Stimulated activated CD8-positive, alpha-beta memory T cell treated with anti-CD3 and anti-CD28 coated beads, Interleukin-4, amount 100 ng/mL, for 4 hours (primary cell): ENCODE measurements around the gene HES7.
"Not testable (repeated sequence)": the region's sequence is repeated elsewhere in the genome, so short reads cannot be mapped to it uniquely, and the experiment has no call there.

Experiments
- DNase-seq, 2 donors: peaks; one replicate each; pipeline ENCODE4 v3.0.0-alpha.2; 2020; ENCODE audit warnings: low read depth in 2 of 2, low spot score in 1 of 2

The HES7 gene

GRCh38 chr17:8122924-8123694 is 797 bp downstream of the HES7 start:
- no peak for DNase-seq

- no peak for DNase-seq
Observed at GRCh38 chr17:8122422-8122923, 1.4 kb downstream of the HES7 start.

GRCh38 chr17:8121681-8122421 is 2.1 kb downstream of the HES7 start:
- no peak for DNase-seq

GRCh38 chr17:8121407-8121680 is 2.6 kb downstream of the HES7 start:
- DNase-seq, result no peak

GRCh38 chr17:8120520-8121406 is 3.1 kb downstream of the HES7 start:
- DNase-seq, result peak in 1 of 2 donors; percentile 56

GRCh38 chr17:8119581-8120519 is 4.1 kb downstream of the HES7 start:
- peak; percentile 59 to 77 for DNase-seq

GRCh38 chr17:8118769-8119580 is 4.9 kb downstream of the HES7 start:
- peak; percentile 70 to 71 for DNase-seq

GRCh38 chr17:8117980-8118768 is 5.7 kb downstream of the HES7 start, which contains the start of gene ALOXE3:
ALOXE3 (minus strand) TSS chr17:8118514; CDS start chr17:8117990, 524 bp downstream.
- DNase-seq, result no peak

GRCh38 chr17:8117367-8117979 is 6.4 kb downstream of the HES7 start:
- DNase-seq, result no peak

GRCh38 chr17:8116776-8117175 is 7.1 kb downstream of the HES7 start:
- no peak for DNase-seq

GRCh38 chr17:8110907-8111306 is 13.0 kb downstream of the HES7 start:
- DNase-seq, result no peak

GRCh38 chr17:8110456-8110804 is 13.5 kb downstream of the HES7 start:
- no peak for DNase-seq

GRCh38 chr17:8109661-8110455 is 14.0 kb downstream of the HES7 start:
- peak; percentile 52 to 56 for DNase-seq

- DNase-seq, result no peak
Observed at GRCh38 chr17:8108972-8109660, 14.8 kb downstream of the HES7 start.

- DNase-seq, result not testable (repeated sequence)
Observed at GRCh38 chr17:8106980-8107379, 16.9 kb downstream of the HES7 start.

- no peak for DNase-seq
Observed at GRCh38 chr17:8105957-8106398, 17.9 kb downstream of the HES7 start.

GRCh38 chr17:8104911-8105310 is 19.0 kb downstream of the HES7 start:
- DNase-seq, result no peak
